Mesendoderm (in vitro differentiated cells): ENCODE results near the gene RNF169.

ENCODE experiments used
- DNase-seq: peaks from one replicate; pipeline ENCODE4 v3.0.0; 2013
- H2AK5ac ChIP-seq: 2 replicates; pipeline ENCODE4 v1.6.1; 2013; ENCODE audit warnings: low read length, inconsistent platforms
- H2BK120ac ChIP-seq: 2 replicates; pipeline ENCODE4 v1.6.1; 2013; ENCODE audit warnings: low read depth, mild to moderate bottlenecking, low read length, moderate library complexity, mixed read lengths
- H2BK15ac ChIP-seq: replicated peaks from 2 replicates; pipeline ENCODE4 v1.6.1; 2013; ENCODE audit warnings: low read depth, mild to moderate bottlenecking, moderate library complexity
- H2BK5ac ChIP-seq: 2 replicates; pipeline ENCODE4 v1.6.1; 2013; ENCODE audit warnings: low read length, inconsistent platforms
- H3K18ac ChIP-seq: 2 replicates; pipeline ENCODE4 v1.6.1; 2013; ENCODE audit warnings: mild to moderate bottlenecking, low read length, mixed read lengths
- H3K23ac ChIP-seq: one replicate; pipeline ENCODE4 v1.6.1; 2013; ENCODE audit warnings: low read length
- H3K27ac ChIP-seq: 2 replicates; pipeline ENCODE4 v1.5.1; 2013; ENCODE audit warnings: low read depth, mild to moderate bottlenecking, inconsistent platforms, low read length, moderate library complexity
- H3K27me3 ChIP-seq: 2 replicates; pipeline ENCODE4 v1.6.1; 2013; ENCODE audit warnings: low read length, control low read depth, mild to moderate bottlenecking, inconsistent platforms; ENCODE audit not compliant: insufficient read depth, poor library complexity
- H3K36me3 ChIP-seq: 2 replicates; pipeline ENCODE4 v1.6.1; 2013; ENCODE audit warnings: low read length, inconsistent platforms; ENCODE audit not compliant: control insufficient read depth, insufficient read depth
- H3K4ac ChIP-seq: one replicate; pipeline ENCODE4 v1.6.1; 2013; ENCODE audit warnings: low read depth, mild to moderate bottlenecking, low read length, moderate library complexity
- H3K4me1 ChIP-seq: 2 replicates; pipeline ENCODE4 v1.6.1; 2013; ENCODE audit warnings: low read depth, low read length, inconsistent platforms; ENCODE audit not compliant: control insufficient read depth
- H3K4me2 ChIP-seq: 2 replicates; pipeline ENCODE4 v1.6.1; 2013; ENCODE audit warnings: low read length
- H3K4me3 ChIP-seq: 2 replicates; pipeline ENCODE4 v1.5.1; 2013; ENCODE audit warnings: mild to moderate bottlenecking, low read length
- H3K56ac ChIP-seq: one replicate; pipeline ENCODE4 v1.6.1; 2013; ENCODE audit warnings: low read length
- H3K79me1 ChIP-seq: 2 replicates; pipeline ENCODE4 v1.6.1; 2013; ENCODE audit warnings: low read length, inconsistent platforms
- H3K79me2 ChIP-seq: 2 replicates; pipeline ENCODE4 v1.6.1; 2013; ENCODE audit warnings: mild to moderate bottlenecking, low read length; ENCODE audit not compliant: control insufficient read depth, insufficient read depth
- H3K9ac ChIP-seq: 2 replicates; pipeline ENCODE4 v1.6.1; 2013; ENCODE audit warnings: low read length, inconsistent platforms
- H4K5ac ChIP-seq: one replicate; pipeline ENCODE4 v1.6.1; 2013; ENCODE audit warnings: low read length
- H4K8ac ChIP-seq: one replicate; pipeline ENCODE4 v1.6.1; 2013; ENCODE audit warnings: low read depth, mild to moderate bottlenecking, control low read depth, low read length, moderate library complexity
- WGBS: extraction: QIAGEN DNeasy Blood & Tissue Kit; methylation state at CpG from one replicate; pipeline ENCODE4 v1.1.7; 2013; ENCODE audit warnings: low lambda C conversion rate, missing lambda C conversion rate; ENCODE audit not compliant: insufficient coverage; ENCODE audit errors: extremely low coverage; 5-methylcytosine and 5-hydroxymethylcytosine counted together

RNF169 gene

DNA sequence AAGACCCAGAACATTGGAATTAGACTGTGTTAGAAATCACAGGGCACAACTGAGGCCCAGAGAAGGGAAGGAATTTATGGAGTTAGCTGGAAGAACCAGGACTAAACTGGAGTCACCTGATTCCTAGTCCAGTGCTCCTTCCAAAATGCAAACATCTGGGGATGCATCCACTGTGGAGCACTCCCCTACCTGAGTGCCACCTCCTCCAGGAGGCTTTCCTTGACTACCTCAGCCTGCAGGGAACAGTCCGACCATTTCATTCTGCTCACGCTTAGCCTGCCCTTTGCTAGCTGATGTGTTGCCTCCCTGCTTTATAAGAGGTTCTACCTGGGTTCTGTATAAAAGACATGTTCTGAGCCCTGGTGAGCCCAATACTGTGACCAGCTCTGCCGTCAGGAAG lies 41.5 kb upstream of the RNF169 start:
- no peak overlapping the region for H3K56ac ChIP-seq
- no peak overlapping the region for H4K5ac ChIP-seq
- H3K36me3 ChIP-seq, result no peaks in the 10 kb centered on the region
- no peak overlapping the region for H2BK5ac ChIP-seq
- no peaks in the 10 kb centered on the region for H3K27me3 ChIP-seq
- DNase-seq, result no peak
- no peak overlapping the region for H2BK120ac ChIP-seq
- H3K9ac ChIP-seq, result no peak overlapping the region
- no peak overlapping the region for H3K27ac ChIP-seq
- no peak overlapping the region for H3K23ac ChIP-seq
- H3K79me2 ChIP-seq, result no peaks in the 10 kb centered on the region
- H2BK15ac ChIP-seq, result no peak overlapping the region
- no peak overlapping the region for H3K4ac ChIP-seq
- no CpG with 5 or more reads among the region's 3 CpGs for WGBS
- no peak overlapping the region for H2AK5ac ChIP-seq
- no peak overlapping the region for H3K18ac ChIP-seq
- no peak overlapping the region for H3K4me3 ChIP-seq
- no peak overlapping the region for H4K8ac ChIP-seq
- peaks cover 7% of the 10 kb centered on the region for H3K4me1 ChIP-seq
- no peaks in the 10 kb centered on the region for H3K79me1 ChIP-seq
- no peak overlapping the region for H3K4me2 ChIP-seq

DNA sequence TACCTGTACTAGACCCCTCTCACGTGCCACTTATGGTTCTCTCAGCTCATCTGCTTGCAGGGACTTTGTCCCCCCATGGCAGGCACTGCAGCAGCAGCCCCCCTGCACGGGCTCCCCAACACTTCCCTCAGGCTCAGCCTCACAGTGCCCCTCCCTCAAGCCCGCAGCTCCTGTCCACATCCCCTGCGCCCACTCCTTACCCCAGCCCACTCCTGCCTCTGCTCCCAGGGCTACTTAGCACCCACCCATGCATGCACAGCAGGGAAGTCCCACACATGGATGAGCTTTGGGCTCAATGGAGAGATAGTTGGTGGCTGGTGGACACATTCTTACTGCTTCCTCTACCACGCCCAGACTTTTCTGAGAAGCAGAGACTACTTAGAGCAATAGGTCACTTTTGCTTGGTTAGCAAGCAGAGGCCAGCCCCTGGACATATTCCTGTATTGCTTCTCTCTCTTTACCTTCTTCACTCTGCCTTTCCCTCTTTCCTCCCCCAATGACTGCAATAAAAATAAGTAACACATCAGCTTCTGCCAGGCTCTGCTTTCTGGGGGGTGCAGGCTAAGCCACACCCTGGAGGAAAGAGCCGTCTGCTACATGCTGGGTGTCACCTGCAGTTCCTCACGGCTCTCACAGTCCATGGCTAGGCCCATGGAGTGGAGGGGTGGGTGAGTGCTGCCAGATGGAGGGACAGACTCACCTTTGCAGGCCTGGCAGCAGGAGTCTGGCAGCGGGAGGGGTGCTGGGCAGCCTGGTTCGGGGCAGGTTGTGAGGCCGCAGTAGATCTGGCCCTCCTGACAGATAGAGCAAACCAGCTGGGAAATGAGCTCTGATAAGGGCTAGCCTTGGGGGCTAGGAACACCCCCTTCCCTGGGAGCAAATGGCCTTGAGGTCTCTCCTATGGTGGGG lies 40.8 kb upstream of the RNF169 start:
- H3K4ac ChIP-seq, result no peak overlapping the region
- H2BK120ac ChIP-seq, result no peak overlapping the region
- peak overlapping the region; percentile 93 for H3K23ac ChIP-seq
- H3K36me3 ChIP-seq, result no peaks in the 10 kb centered on the region
- DNase-seq, result no peak
- no peaks in the 10 kb centered on the region for H3K27me3 ChIP-seq
- no peak overlapping the region for H4K8ac ChIP-seq
- H3K79me2 ChIP-seq, result no peaks in the 10 kb centered on the region
- H2AK5ac ChIP-seq, result no peak overlapping the region
- peak overlapping the region; percentile 56 for H3K56ac ChIP-seq
- H3K4me3 ChIP-seq, result no peak overlapping the region
- H4K5ac ChIP-seq, result no peak overlapping the region
- H3K9ac ChIP-seq, result no peak overlapping the region
- no peaks in the 10 kb centered on the region for H3K79me1 ChIP-seq
- no peak overlapping the region for H3K27ac ChIP-seq
- no CpG with 5 or more reads among the region's 10 CpGs for WGBS
- no peak overlapping the region for H2BK15ac ChIP-seq
- peaks cover 7% of the 10 kb centered on the region for H3K4me1 ChIP-seq
- no peak overlapping the region for H3K4me2 ChIP-seq
- no peak overlapping the region for H3K18ac ChIP-seq
- H2BK5ac ChIP-seq, result no peak overlapping the region

DNA sequence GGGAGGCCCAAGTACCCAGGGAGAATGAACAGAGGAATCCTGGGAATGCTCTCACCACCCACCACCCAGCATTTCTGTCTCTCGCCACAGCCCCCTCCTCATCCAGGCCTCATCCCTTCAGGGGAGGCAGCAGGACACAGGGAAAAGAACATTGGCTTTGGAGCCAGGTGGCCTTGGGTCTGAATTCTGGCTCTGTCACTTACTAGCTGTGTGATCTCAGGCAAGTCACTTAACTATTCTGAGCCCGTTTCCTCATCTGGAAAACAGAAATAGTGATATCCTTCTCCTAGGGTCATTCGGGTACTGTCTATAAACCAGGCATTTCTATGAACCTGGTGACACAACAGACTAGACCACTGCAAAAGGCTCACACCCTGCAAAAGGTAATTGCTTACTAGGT lies 39.5 kb upstream of the RNF169 start:
- Histone ChIP-seq H3K4me3 (no peak overlapping the region), H4K5ac (no peak overlapping the region), H3K9ac (no peak overlapping the region), H3K4me1 (peaks cover 7% of the 10 kb centered on the region), H3K79me1 (no peaks in the 10 kb centered on the region), H3K36me3 (no peaks in the 10 kb centered on the region), H3K27me3 (no peaks in the 10 kb centered on the region), H3K23ac (no peak overlapping the region), H3K79me2 (no peaks in the 10 kb centered on the region), H3K56ac (peak overlapping the region; percentile 44), H2BK5ac (no peak overlapping the region), H3K4ac (no peak overlapping the region), H2AK5ac (no peak overlapping the region), H2BK15ac (no peak overlapping the region), H4K8ac (no peak overlapping the region), H3K27ac (no peak overlapping the region), H3K18ac (no peak overlapping the region), H3K4me2 (no peak overlapping the region), H2BK120ac (no peak overlapping the region)
- DNase-seq, result no peak
- WGBS, result no CpG with 5 or more reads among the region's 3 CpGs

DNA sequence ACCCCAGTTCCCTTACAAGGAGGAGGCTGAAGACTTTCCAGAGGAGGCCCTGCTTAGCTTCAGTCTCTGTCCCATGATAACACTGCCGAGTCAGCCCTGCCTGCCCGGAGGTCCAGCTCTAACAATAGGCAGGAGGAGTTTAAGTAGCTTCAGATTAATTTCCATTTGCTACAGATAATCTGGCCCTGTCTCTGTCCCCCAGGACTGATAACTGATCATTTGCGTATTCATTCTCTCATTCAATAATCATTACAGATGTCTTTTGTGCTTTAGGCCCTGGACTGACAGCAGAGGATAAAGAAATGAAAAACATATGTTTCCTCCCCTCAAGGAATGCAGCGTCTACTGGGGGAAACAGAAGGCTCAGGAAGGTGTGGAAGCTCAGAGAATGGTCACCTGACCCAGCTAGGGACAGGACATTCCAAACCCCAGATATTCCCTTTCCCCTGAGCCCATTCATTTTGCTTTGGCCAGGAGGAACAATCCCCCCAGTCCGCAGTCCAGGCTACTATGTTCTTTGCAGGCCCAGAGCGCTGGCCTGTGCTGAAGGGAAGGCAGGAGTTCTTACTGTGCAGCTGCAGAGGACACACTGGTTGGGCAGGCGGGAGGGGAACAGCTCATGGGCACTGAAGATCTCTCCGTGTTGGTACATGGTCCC lies 38.2 kb upstream of the RNF169 start:
- H3K4me3 ChIP-seq, result no peak overlapping the region
- peak overlapping the region; percentile 75 for H3K56ac ChIP-seq
- H2BK15ac ChIP-seq, result no peak overlapping the region
- no peak overlapping the region for H2BK120ac ChIP-seq
- no peaks in the 10 kb centered on the region for H3K36me3 ChIP-seq
- H3K18ac ChIP-seq, result no peak overlapping the region
- H3K4ac ChIP-seq, result no peak overlapping the region
- H3K23ac ChIP-seq, result no peak overlapping the region
- WGBS, result no CpG with 5 or more reads among the region's 8 CpGs
- no peak overlapping the region for H3K4me2 ChIP-seq
- no peaks in the 10 kb centered on the region for H3K27me3 ChIP-seq
- no peaks in the 10 kb centered on the region for H3K79me1 ChIP-seq
- H3K79me2 ChIP-seq, result no peaks in the 10 kb centered on the region
- H4K8ac ChIP-seq, result no peak overlapping the region
- peak overlapping the region; percentile 26 for H2BK5ac ChIP-seq
- DNase-seq, result peak; percentile 71
- peak overlapping the region; percentile 26 for H3K9ac ChIP-seq
- H3K27ac ChIP-seq, result no peak overlapping the region
- no peak overlapping the region for H4K5ac ChIP-seq
- no peak overlapping the region for H2AK5ac ChIP-seq
- H3K4me1 ChIP-seq, result peaks cover 7% of the 10 kb centered on the region

DNA sequence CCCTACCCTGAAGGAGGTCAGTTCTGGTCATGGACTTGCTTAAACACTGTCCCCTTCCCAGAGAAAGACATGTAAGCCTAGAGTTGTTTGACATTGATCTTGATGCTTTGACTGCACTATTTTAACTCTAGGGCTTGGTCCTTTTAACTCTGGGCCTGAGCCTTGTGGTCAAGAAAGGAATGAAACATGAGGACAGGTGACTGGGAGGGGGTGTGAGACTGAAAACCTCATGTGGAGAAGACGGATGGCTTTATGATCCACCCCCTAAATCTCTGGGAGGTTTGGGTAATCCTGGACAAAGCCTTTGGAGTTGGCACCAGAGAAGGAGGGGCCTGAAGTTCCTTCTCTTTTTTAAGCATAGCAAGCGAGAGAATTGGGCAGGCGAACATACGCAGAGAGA lies 35.0 kb upstream of the RNF169 start:
- H3K79me2 ChIP-seq, result no peaks in the 10 kb centered on the region

More for the DNA sequence above, 35.0 kb upstream of the RNF169 start:
- no peak overlapping the region for H3K4ac ChIP-seq
- no peaks in the 10 kb centered on the region for H3K27me3 ChIP-seq
- H3K4me1 ChIP-seq, result peaks cover 4% of the 10 kb centered on the region
- no peak overlapping the region for H2BK5ac ChIP-seq
- H3K4me2 ChIP-seq, result no peak overlapping the region
- no peak overlapping the region for H3K23ac ChIP-seq
- H3K9ac ChIP-seq, result no peak overlapping the region
- H2AK5ac ChIP-seq, result no peak overlapping the region
- no CpG with 5 or more reads among the region's 4 CpGs for WGBS
- no peak overlapping the region for H3K4me3 ChIP-seq
- DNase-seq, result no peak
- H4K8ac ChIP-seq, result no peak overlapping the region
- H2BK120ac ChIP-seq, result no peak overlapping the region
- H2BK15ac ChIP-seq, result no peak overlapping the region
- no peaks in the 10 kb centered on the region for H3K36me3 ChIP-seq
- no peak overlapping the region for H3K18ac ChIP-seq
- H4K5ac ChIP-seq, result no peak overlapping the region
- no peak overlapping the region for H3K27ac ChIP-seq
- H3K56ac ChIP-seq, result no peak overlapping the region
- no peaks in the 10 kb centered on the region for H3K79me1 ChIP-seq
